SK-N-SH treated with all-trans-retinoic acid at 6 μM for 48 hours (cell line): Measurements from ENCODE around the gene STEAP1.

ENCODE experiments used
- SNAI2 ChIP-seq: fragments of 250-450 bp; sonication (Bioruptor Pico); IDR thresholded peaks from 2 replicates; pipeline ENCODE4 v1.5.0; 2020; ENCODE audit warnings: mild to moderate bottlenecking, moderate library complexity
- ZNF565 ChIP-seq: fragments of 450-650 bp; formaldehyde crosslinking; conservative IDR thresholded peaks from 2 replicates; pipeline ENCODE4 v1.5.0; 2020; ENCODE audit warnings: low read depth, mild to moderate bottlenecking, moderate library complexity

The STEAP1 gene

DNA sequence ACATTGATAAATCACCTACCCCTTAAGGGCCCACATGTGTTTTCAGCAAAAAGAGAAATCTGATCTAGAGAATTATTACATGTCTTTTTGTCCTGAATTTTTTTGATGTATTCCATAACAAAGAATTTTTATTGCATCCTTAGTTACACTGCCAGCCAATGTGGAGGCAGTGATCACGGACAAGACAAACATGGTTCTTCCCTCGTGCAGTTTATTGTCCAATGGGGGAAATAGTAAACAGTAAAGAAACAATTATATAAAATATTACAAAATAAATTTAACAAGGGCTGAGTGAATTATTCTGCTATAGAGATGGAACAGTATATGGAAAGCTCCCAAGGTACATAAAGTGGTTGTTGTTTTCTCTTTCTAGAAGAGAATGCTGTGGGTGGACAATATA lies 59.3 kb downstream of the STEAP1 start (continued):
- TF ChIP-seq ZNF565 (CRISPR knock-in tag) (no peak), SNAI2 (no peak)
- TF ChIP-seq, all 23 proteins: peak for 0
